Keratinocyte (primary cell): ENCODE measurements around the gene STYK1.

Experiments used
- CTCF ChIP-seq, 3 experiments: IDR thresholded peaks in 1 of 3; conservative IDR thresholded peaks in 1 of 3; optimal IDR thresholded peaks in 1 of 3; 2 replicates in 2 of 3; 3 replicates in 1 of 3; pipeline versions ENCODE3 to v1.5.1; 2011; ENCODE audit warnings: low read length in 3 of 3, mild to moderate bottlenecking in 3 of 3, moderate library complexity in 2 of 3, control low read depth in 1 of 3, inconsistent platforms in 1 of 3; ENCODE audit not compliant: insufficient read depth in 2 of 3; ENCODE audit errors: extremely low read depth in 1 of 3
- EZH2 ChIP-seq: IDR thresholded peaks from one replicate; pipeline ENCODE4 v1.6.1; 2012; ENCODE audit warnings: inconsistent platforms, mild to moderate bottlenecking, low read length, moderate library complexity

DNA sequence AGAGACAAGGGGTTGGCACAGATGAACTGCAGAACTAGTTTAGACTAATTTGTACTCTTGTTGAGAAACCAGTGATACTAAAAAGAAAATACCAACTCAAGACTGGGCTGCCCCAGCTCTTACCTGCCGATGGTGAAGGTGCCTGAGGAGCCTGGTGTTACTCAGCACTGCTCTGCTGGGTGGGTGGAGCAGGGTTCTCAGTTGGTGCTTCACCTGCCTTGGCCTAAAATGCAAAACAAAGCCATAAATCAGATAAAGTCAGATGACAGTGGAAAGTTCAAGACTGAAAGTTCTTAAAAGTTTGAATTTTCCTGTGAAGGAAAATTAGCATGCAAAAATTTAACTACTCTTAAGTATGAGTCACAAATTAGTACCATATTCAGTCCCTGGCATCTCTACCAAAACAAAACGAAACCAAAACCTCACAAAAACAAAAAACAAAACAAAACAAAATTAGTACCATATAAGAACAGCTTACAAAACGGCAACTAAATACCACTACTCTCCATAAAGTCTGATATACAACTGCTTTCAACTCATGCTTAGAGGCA, 27.4 kb upstream of the STYK1 start:
- TF ChIP-seq CTCF (optimal IDR thresholded peaks at IDR 0.05 in 1 of 3, IDR thresholded peaks at IDR 0.05 in 1 of 3, conservative IDR thresholded peaks at IDR 0.05 in 1 of 3; ENCODE audit: extremely low read depth in 1 of 3, insufficient read depth in 2 of 3, low read length in 3 of 3) (no peak), EZH2 (no peak)
